ENCODE results near the gene ATG7.
"Not testable (repeated sequence)": the region's sequence is repeated elsewhere in the genome, so short reads cannot be mapped to it uniquely, and the experiment has no call there.

The ATG7 gene

DNA sequence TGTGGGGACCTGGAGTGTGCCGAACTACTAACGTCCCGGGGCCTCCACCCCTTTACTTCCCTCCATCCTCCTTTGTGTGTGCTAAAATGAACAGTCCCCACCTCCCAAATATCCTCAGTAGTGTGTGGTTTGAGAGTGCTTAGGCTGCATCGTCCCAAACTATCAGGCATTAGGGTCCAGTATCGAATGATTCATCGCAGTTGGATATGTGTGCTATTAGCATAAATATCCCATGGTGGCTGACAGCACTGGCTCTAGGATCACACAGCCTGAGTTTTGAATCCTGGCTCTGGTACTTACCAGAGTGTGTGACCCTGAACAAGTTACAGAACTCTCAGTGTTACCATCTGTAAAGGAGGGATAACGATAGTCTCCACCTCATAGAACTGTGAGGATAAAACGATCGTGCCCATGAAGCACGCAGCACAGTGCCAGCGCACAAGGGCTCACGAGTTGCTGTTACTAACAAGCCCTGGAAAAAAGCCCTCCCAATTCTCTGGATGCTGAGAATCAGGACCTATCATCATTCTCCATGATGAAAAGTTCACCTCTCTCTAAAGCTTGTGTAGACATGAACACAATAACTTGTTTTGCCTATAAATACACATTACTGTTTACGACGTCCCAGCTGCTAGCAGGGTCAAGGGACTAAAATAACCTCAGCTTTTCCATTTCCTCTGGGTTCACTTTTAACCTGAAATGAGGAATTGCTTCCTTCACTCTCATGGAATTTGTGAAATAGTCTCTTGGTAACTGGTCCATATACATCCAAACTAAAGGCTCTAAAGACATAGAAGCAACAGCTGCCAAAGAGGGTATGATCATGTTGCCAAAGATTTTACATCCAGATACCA lies 320.5 kb downstream of the ATG7 start:
- H3K4me1 ChIP-seq (ENCODE audit: control insufficient read depth, insufficient read depth, low read length): peaks cover 46% of the 10 kb centered on the region
- H3K9ac ChIP-seq (ENCODE audit: low read length): no peak overlapping the region
- no peak overlapping the region for H3K4me3 ChIP-seq (ENCODE audit: low read length)
- no peaks in the 10 kb centered on the region for H3K36me3 ChIP-seq (ENCODE audit: control insufficient read depth, insufficient read depth, low read length)
- peak overlapping the region; percentile 82 for H3K27ac ChIP-seq (ENCODE audit: low read depth, low read length)
- H3K27me3 ChIP-seq (ENCODE audit: control insufficient read depth, insufficient read depth, low read length): no peaks in the 10 kb centered on the region

GRCh38 chr3:11593318-11594034 lies 321.3 kb downstream of the ATG7 start:
- no peaks in the 10 kb centered on the region for H3K27me3 ChIP-seq (ENCODE audit: control insufficient read depth, insufficient read depth, low read length)
- H3K9ac ChIP-seq (ENCODE audit: low read length): no peak overlapping the region
- no peaks in the 10 kb centered on the region for H3K36me3 ChIP-seq (ENCODE audit: control insufficient read depth, insufficient read depth, low read length)
- no peak overlapping the region for H3K4me3 ChIP-seq (ENCODE audit: low read length)
- H3K4me1 ChIP-seq (ENCODE audit: control insufficient read depth, insufficient read depth, low read length): peaks cover 46% of the 10 kb centered on the region
- no peak overlapping the region for H3K27ac ChIP-seq (ENCODE audit: low read depth, low read length)

GRCh38 chr3:11595024-11595423 lies 322.8 kb downstream of the ATG7 start:
- H3K27me3 ChIP-seq (ENCODE audit: control insufficient read depth, insufficient read depth, low read length); H3K9ac ChIP-seq (ENCODE audit: low read length); H3K27ac ChIP-seq (ENCODE audit: low read depth, low read length); H3K36me3 ChIP-seq (ENCODE audit: control insufficient read depth, insufficient read depth, low read length); H3K4me3 ChIP-seq (ENCODE audit: low read length): not testable (repeated sequence)
- H3K4me1 ChIP-seq (ENCODE audit: control insufficient read depth, insufficient read depth, low read length): peaks cover 49% of the 10 kb centered on the region

DNA sequence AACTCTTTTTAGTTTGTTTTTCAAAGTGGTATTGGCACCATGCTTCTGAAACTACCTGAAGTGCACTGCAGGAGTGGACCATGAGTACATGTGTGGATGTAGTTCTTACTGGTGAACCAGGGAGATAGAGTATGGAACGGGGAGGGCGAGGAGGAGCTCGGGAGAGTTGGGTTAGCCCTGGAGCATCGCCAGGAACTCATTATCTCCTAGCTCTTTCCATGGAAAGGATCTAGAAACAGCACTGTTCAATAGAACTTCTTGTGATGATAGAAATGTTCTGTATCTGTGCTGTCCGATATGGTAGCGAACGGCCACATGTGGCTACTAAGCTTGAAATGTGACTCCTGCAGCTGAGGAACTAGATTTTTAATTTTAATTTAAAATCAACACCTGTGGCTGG lies 324.2 kb downstream of the ATG7 start:
- peaks cover 47% of the 10 kb centered on the region for H3K4me1 ChIP-seq (ENCODE audit: control insufficient read depth, insufficient read depth, low read length)
- no peak overlapping the region for H3K27ac ChIP-seq (ENCODE audit: low read depth, low read length)
- H3K36me3 ChIP-seq (ENCODE audit: control insufficient read depth, insufficient read depth, low read length): peaks cover 6% of the 10 kb centered on the region
- no peak overlapping the region for H3K4me3 ChIP-seq (ENCODE audit: low read length)
- no peaks in the 10 kb centered on the region for H3K27me3 ChIP-seq (ENCODE audit: control insufficient read depth, insufficient read depth, low read length)
- no peak overlapping the region for H3K9ac ChIP-seq (ENCODE audit: low read length)

- Histone ChIP-seq H3K4me1 (ENCODE audit: control insufficient read depth, insufficient read depth, low read length) (peaks cover 37% of the 10 kb centered on the region), H3K9ac (ENCODE audit: low read length) (no peak overlapping the region), H3K36me3 (ENCODE audit: control insufficient read depth, insufficient read depth, low read length) (peaks cover 6% of the 10 kb centered on the region), H3K27me3 (ENCODE audit: control insufficient read depth, insufficient read depth, low read length) (no peaks in the 10 kb centered on the region), H3K27ac (ENCODE audit: low read depth, low read length) (peak overlapping the region; percentile 40), H3K4me3 (ENCODE audit: low read length) (no peak overlapping the region)
Measured at GRCh38 chr3:11600501-11601282, 328.5 kb downstream of the ATG7 start.

GRCh38 chr3:11601446-11602238 lies 329.4 kb downstream of the ATG7 start:
- Histone ChIP-seq H3K9ac (ENCODE audit: low read length) (no peak overlapping the region), H3K27me3 (ENCODE audit: control insufficient read depth, insufficient read depth, low read length) (no peaks in the 10 kb centered on the region), H3K27ac (ENCODE audit: low read depth, low read length) (peak overlapping the region; percentile 40), H3K4me3 (ENCODE audit: low read length) (no peak overlapping the region), H3K4me1 (ENCODE audit: control insufficient read depth, insufficient read depth, low read length) (peaks cover 32% of the 10 kb centered on the region), H3K36me3 (ENCODE audit: control insufficient read depth, insufficient read depth, low read length) (peaks cover 6% of the 10 kb centered on the region)

GRCh38 chr3:11602239-11602840 lies 330.1 kb downstream of the ATG7 start:
- H3K27ac ChIP-seq (ENCODE audit: low read depth, low read length): peak overlapping the region; percentile 85
- H3K36me3 ChIP-seq (ENCODE audit: control insufficient read depth, insufficient read depth, low read length): peaks cover 6% of the 10 kb centered on the region
- peaks cover 32% of the 10 kb centered on the region for H3K4me1 ChIP-seq (ENCODE audit: control insufficient read depth, insufficient read depth, low read length)
- no peak overlapping the region for H3K9ac ChIP-seq (ENCODE audit: low read length)
- H3K4me3 ChIP-seq (ENCODE audit: low read length): no peak overlapping the region
- H3K27me3 ChIP-seq (ENCODE audit: control insufficient read depth, insufficient read depth, low read length): no peaks in the 10 kb centered on the region

- Histone ChIP-seq H3K9ac (ENCODE audit: low read length) (no peak overlapping the region), H3K4me3 (ENCODE audit: low read length) (no peak overlapping the region), H3K36me3 (ENCODE audit: control insufficient read depth, insufficient read depth, low read length) (peaks cover 6% of the 10 kb centered on the region), H3K4me1 (ENCODE audit: control insufficient read depth, insufficient read depth, low read length) (peaks cover 37% of the 10 kb centered on the region), H3K27me3 (ENCODE audit: control insufficient read depth, insufficient read depth, low read length) (no peaks in the 10 kb centered on the region), H3K27ac (ENCODE audit: low read depth, low read length) (peak overlapping the region; percentile 85)
Measured at GRCh38 chr3:11602886-11603527, 330.8 kb downstream of the ATG7 start.

DNA sequence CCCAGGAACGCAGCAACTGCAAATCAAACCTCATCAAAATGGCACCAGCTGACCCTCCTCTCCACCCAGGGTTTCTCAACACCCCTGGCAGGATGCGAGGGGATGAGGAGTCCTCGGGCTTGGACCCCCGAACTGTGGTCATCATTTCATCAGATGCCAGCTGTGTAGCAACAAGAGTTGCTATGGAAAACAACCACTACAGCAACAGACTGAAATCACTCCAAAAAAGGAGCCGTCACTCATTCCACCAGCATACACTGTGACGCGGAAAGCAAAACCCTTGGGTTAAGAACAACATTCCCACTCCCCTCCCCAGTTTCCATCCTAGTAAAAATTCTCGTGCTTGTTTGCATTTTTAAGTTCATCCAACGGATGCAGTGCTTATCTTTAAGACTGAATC lies 331.4 kb downstream of the ATG7 start:
- peak overlapping the region; percentile 85 for H3K27ac ChIP-seq (ENCODE audit: low read depth, low read length)
- H3K4me3 ChIP-seq (ENCODE audit: low read length): no peak overlapping the region
- H3K4me1 ChIP-seq (ENCODE audit: control insufficient read depth, insufficient read depth, low read length): peaks cover 39% of the 10 kb centered on the region
- no peak overlapping the region for H3K9ac ChIP-seq (ENCODE audit: low read length)
- H3K36me3 ChIP-seq (ENCODE audit: control insufficient read depth, insufficient read depth, low read length): peaks cover 6% of the 10 kb centered on the region
- H3K27me3 ChIP-seq (ENCODE audit: control insufficient read depth, insufficient read depth, low read length): no peaks in the 10 kb centered on the region

GRCh38 chr3:11604139-11604892 lies 332.1 kb downstream of the ATG7 start:
- peaks cover 6% of the 10 kb centered on the region for H3K36me3 ChIP-seq (ENCODE audit: control insufficient read depth, insufficient read depth, low read length)
- peak overlapping the region; percentile 85 for H3K27ac ChIP-seq (ENCODE audit: low read depth, low read length)
- no peaks in the 10 kb centered on the region for H3K27me3 ChIP-seq (ENCODE audit: control insufficient read depth, insufficient read depth, low read length)
- peaks cover 39% of the 10 kb centered on the region for H3K4me1 ChIP-seq (ENCODE audit: control insufficient read depth, insufficient read depth, low read length)
- no peak overlapping the region for H3K4me3 ChIP-seq (ENCODE audit: low read length)
- no peak overlapping the region for H3K9ac ChIP-seq (ENCODE audit: low read length)

- Histone ChIP-seq H3K9ac (ENCODE audit: low read length) (no peak overlapping the region), H3K4me3 (ENCODE audit: low read length) (no peak overlapping the region), H3K36me3 (ENCODE audit: control insufficient read depth, insufficient read depth, low read length) (peaks cover 6% of the 10 kb centered on the region), H3K27ac (ENCODE audit: low read depth, low read length) (no peak overlapping the region), H3K27me3 (ENCODE audit: control insufficient read depth, insufficient read depth, low read length) (no peaks in the 10 kb centered on the region), H3K4me1 (ENCODE audit: control insufficient read depth, insufficient read depth, low read length) (peaks cover 30% of the 10 kb centered on the region)
Measured at GRCh38 chr3:11605398-11605797, 333.2 kb downstream of the ATG7 start.

Data from rectal smooth muscle tissue (tissue), 1 donor.